ENCODE measurements around the gene TCF15. TPM values are rescaled to one million over a fixed set of nuclear protein-coding genes. Genes with fewer than 3 reads are reported as not detected.
A peak's percentile ranks its signal among the peaks of the same experiment; 100 is the strongest.

TCF15 gene
- total and polyA plus RNA-seq, 2 of the 8 experiments (the other 6 are each of a cell fraction or from before 2014, with no cell fraction given), result 3.7 to 6.9 TPM

GRCh38 chr20:645318-646106 is 35.4 kb upstream of the TCF15 start (continued):
- TF ChIP-seq CHD7 (IDR thresholded peaks at IDR 0.05; ENCODE audit: insufficient replicate concordance, low read length) (no peak), MAX (IDR thresholded peaks at IDR 0.05) (peak; percentile 68), EP300 (IDR thresholded peaks at IDR 0.05; ENCODE audit: borderline replicate concordance in 1 of 2, low read depth in 2 of 2, low read length in 2 of 2) (peak in 1 of 2 experiments; percentile 50; a peak in 1 of 3 replicates), PHF8 (conservative IDR thresholded peaks at IDR 0.05; ENCODE audit: low read depth, low read length) (no peak), SUZ12 (IDR thresholded peaks at IDR 0.05; ENCODE audit: low read length) (no peak), CEBPB (IDR thresholded peaks at IDR 0.05; ENCODE audit: low read depth, low read length) (0 out of 2 replicates have a peak, but pooled peaks have one; percentile 8), KDM5A (IDR thresholded peaks at IDR 0.05; ENCODE audit: low read length) (no peak), USF2 (IDR thresholded peaks at IDR 0.05; ENCODE audit: low read length) (no peak)

Data from H1 (cell line).